Ovary (tissue), 3 donors: ENCODE data around the gene CCDC97.

Experiments used
- POLR2A ChIP-seq: fragments of 450-650 bp; IDR thresholded peaks from one replicate; pipeline ENCODE4 v1.6.1; 2017; ENCODE audit warnings: antibody characterized with exemption, mild to moderate bottlenecking, moderate library complexity
- TF ChIP-seq, protein P1 (sequence below), 3 donors: fragments of 450-650 bp in 2 of 3; fragments of 200-600 bp in 1 of 3; IDR thresholded peaks; one replicate each; pipeline versions ENCODE4 v1.5.1 to v1.8.0; 2016 to 2022; ENCODE audit warnings: antibody characterized with exemption in 3 of 3, mild to moderate bottlenecking in 1 of 3
- donor health status: DM: no; HTN: no; CAD: no.

DNA sequence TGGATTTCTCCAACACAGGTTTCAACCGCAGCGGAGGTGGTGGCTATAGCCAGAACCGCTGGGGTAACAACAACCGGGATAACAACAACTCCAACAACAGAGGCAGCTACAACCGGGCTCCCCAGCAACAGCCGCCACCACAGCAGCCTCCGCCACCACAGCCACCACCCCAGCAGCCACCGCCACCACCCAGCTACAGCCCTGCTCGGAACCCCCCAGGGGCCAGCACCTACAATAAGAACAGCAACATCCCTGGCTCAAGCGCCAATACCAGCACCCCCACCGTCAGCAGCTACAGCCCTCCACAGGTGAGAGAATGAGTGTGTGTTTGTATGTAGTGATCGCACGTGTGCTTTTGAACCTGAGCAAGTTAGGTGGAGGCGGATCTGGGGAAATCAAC lies 6.0 kb upstream of the CCDC97 start:
- TF ChIP-seq, protein P1, sequence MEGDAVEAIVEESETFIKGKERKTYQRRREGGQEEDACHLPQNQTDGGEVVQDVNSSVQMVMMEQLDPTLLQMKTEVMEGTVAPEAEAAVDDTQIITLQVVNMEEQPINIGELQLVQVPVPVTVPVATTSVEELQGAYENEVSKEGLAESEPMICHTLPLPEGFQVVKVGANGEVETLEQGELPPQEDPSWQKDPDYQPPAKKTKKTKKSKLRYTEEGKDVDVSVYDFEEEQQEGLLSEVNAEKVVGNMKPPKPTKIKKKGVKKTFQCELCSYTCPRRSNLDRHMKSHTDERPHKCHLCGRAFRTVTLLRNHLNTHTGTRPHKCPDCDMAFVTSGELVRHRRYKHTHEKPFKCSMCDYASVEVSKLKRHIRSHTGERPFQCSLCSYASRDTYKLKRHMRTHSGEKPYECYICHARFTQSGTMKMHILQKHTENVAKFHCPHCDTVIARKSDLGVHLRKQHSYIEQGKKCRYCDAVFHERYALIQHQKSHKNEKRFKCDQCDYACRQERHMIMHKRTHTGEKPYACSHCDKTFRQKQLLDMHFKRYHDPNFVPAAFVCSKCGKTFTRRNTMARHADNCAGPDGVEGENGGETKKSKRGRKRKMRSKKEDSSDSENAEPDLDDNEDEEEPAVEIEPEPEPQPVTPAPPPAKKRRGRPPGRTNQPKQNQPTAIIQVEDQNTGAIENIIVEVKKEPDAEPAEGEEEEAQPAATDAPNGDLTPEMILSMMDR (IDR thresholded peaks at IDR 0.05) = no peak
- TF ChIP-seq POLR2A = no peak
